A549 (cell line): ENCODE measurements around the gene CLCNKB. TPM values are rescaled to one million over a fixed set of nuclear protein-coding genes. Genes with fewer than 3 reads are reported as not detected.
A peak's percentile ranks its signal among the peaks of the same experiment; 100 is the strongest.

ENCODE experiments used
- ATAC-seq, 2 experiments: fragments of 200-7000 bp in 1 of 2; fragments of >200 bp in 1 of 2; cut with Nextera tagmentation in 1 of 2; cut with Tn5 transposase in 1 of 2; 3 replicates each; pipeline versions ENCODE4 v1.8.0 to v1.9.1; 2018 to 2020; ENCODE audit warnings: mild to moderate bottlenecking in 1 of 2, moderate library complexity in 1 of 2
- CTCF ChIA-PET: fragments of 300-600 bp; sonication (Branson Sonifier 250); formaldehyde crosslinking; extraction: SDS; loops from one replicate; lab custom pipeline; 2021; ENCODE audit warnings: antibody characterized with exemption, inconsistent platforms; lab: Yijun Ruan, JAX
- POLR2A ChIA-PET: fragments of 350-600 bp; formaldehyde crosslinking; extraction: SDS; loops from one replicate; lab custom pipeline; 2021; ENCODE audit warnings: antibody characterized with exemption, inconsistent platforms; lab: Yijun Ruan, JAX
- DNase-seq, 2 experiments: peaks; one replicate each; pipeline versions ENCODE4 v3.0.0 to v3.0.0-alpha.2; 2011 to 2016; ENCODE audit warnings: low read depth in 1 of 2, low spot score in 1 of 2
- FAIRE-seq: peaks from 2 replicates; lab custom pipeline; 2011; peaks lifted over from hg19 to GRCh38; lab: Jason Lieb, UNC
- H3K27ac ChIP-seq, 2 experiments: fragments of >200 bp; sonication (Bioruptor Twin); formaldehyde crosslinking; 3 replicates each; pipeline ENCODE4 v1.5.1; 2016 to 2017
- H3K4me1 ChIP-seq: fragments of >200 bp; sonication (Bioruptor Twin); formaldehyde crosslinking; 3 replicates; pipeline ENCODE4 v1.6.1; 2016
- H3K4me2 ChIP-seq: fragments of >200 bp; sonication (Bioruptor Twin); formaldehyde crosslinking; 3 replicates; pipeline ENCODE4 v1.6.1; 2016
- H3K4me3 ChIP-seq: fragments of >200 bp; sonication (Bioruptor Twin); formaldehyde crosslinking; 3 replicates; pipeline ENCODE4 v1.5.1; 2016
- H3K9me3 ChIP-seq: fragments of >200 bp; sonication (Bioruptor Twin); formaldehyde crosslinking; 3 replicates; pipeline ENCODE4 v1.6.1; 2016
- ESRRA ChIP-seq: fragments of 150-350 bp; IDR thresholded peaks from 2 replicates; pipeline ENCODE4 v1.6.1; 2014; ENCODE audit warnings: mild to moderate bottlenecking, low read length, borderline replicate concordance
- GATA3 ChIP-seq: IDR thresholded peaks from 2 replicates; pipeline ENCODE4 v1.6.1; 2012; ENCODE audit warnings: borderline replicate concordance
- HDAC2 ChIP-seq: fragments of 200-600 bp; sonication (generic); IDR thresholded peaks from 2 replicates; pipeline ENCODE4 v1.6.1; 2016
- HEYL ChIP-seq: fragments of 250-450 bp; sonication (Bioruptor Pico); IDR thresholded peaks from 2 replicates; pipeline ENCODE4 v1.8.0; 2021; ENCODE audit warnings: mild to moderate bottlenecking, moderate library complexity
- JUNB ChIP-seq: fragments of >200 bp; sonication (Bioruptor Twin); formaldehyde crosslinking; IDR thresholded peaks from 2 replicates; pipeline ENCODE4 v1.6.1; 2016
- KDM1A ChIP-seq: fragments of 200-600 bp; sonication (generic); IDR thresholded peaks from 2 replicates; pipeline ENCODE4 v1.6.1; 2016; ENCODE audit warnings: low read depth, mild to moderate bottlenecking
- NR3C1 ChIP-seq: fragments of >200 bp; sonication (Bioruptor Twin); formaldehyde crosslinking; IDR thresholded peaks from 3 replicates; pipeline ENCODE4 v1.6.1; 2017
- RAD21 ChIP-seq, 2 experiments: fragments of >200 bp in 1 of 2; sonication (Bioruptor Twin) in 1 of 2; formaldehyde crosslinking in 1 of 2; IDR thresholded peaks in 1 of 2; conservative IDR thresholded peaks in 1 of 2; 2 replicates in 1 of 2; 3 replicates in 1 of 2; pipeline ENCODE4 v1.6.1; 2012 to 2018; ENCODE audit warnings: inconsistent platforms in 1 of 2
- RFX5 ChIP-seq: fragments of 450-650 bp; IDR thresholded peaks from 2 replicates; pipeline ENCODE4 v1.7.1; 2014; ENCODE audit warnings: antibody characterized with exemption, mild to moderate bottlenecking, moderate library complexity
- SMC3 ChIP-seq: fragments of >200 bp; sonication (Bioruptor Twin); formaldehyde crosslinking; IDR thresholded peaks from 3 replicates; pipeline ENCODE4 v1.6.1; 2018; ENCODE audit warnings: inconsistent platforms
- ZC3H11A ChIP-seq: fragments of 450-650 bp; IDR thresholded peaks from 2 replicates; pipeline ENCODE4 v1.6.1; 2014; ENCODE audit warnings: antibody characterized with exemption, mild to moderate bottlenecking
- ZSCAN20 ChIP-seq: fragments of 250-450 bp; sonication (Bioruptor Pico); IDR thresholded peaks from 2 replicates; pipeline ENCODE4 v1.8.0; 2022; ENCODE audit warnings: mild to moderate bottlenecking, moderate library complexity
- WGBS: methylation state at CpG from one replicate; pipeline ENCODE4 v1.1.6; 2017; ENCODE audit errors: missing lambda C conversion rate; 5-methylcytosine and 5-hydroxymethylcytosine counted together
- polyA plus RNA-seq, 4 experiments: library from polyadenylated mRNA; depleted of rRNA in 3 of 4; stranded (reverse); fragments of >200 nt; fragmentation: RNase III in 1 of 4; extraction: RNeasy Plus Mini Kit Qiagen cat#74134 plus additional on column Dnase treatment in 1 of 4; gene quantifications; 2 replicates in 3 of 4; 3 replicates in 1 of 4; pipeline ENCODE4 v1.2.3, GENCODE V29; 2011 to 2017
- TF ChIP-seq, protein P1 (sequence below): fragments of 250-450 bp; sonication (Bioruptor Pico); IDR thresholded peaks from 2 replicates; pipeline ENCODE4 v1.5.0; 2021; ENCODE audit warnings: mild to moderate bottlenecking, moderate library complexity, borderline replicate concordance
- TF ChIP-seq, protein P2 (sequence below): IDR thresholded peaks from 2 replicates; pipeline ENCODE4 v1.6.1; 2012
- TF ChIP-seq, protein P3 (sequence below): fragments of >200 bp; sonication (Bioruptor Twin); formaldehyde crosslinking; IDR thresholded peaks from 3 replicates; pipeline ENCODE4 v1.5.1; 2016
- TF ChIP-seq, protein P4 (sequence below): fragments of 200-600 bp; sonication (generic); IDR thresholded peaks from 2 replicates; pipeline ENCODE4 v1.6.1; 2016; ENCODE audit warnings: antibody characterized with exemption, mild to moderate bottlenecking, moderate library complexity
- TF ChIP-seq, protein P5 (sequence below): fragments of 250-450 bp; sonication (Bioruptor Pico); IDR thresholded peaks from 2 replicates; pipeline ENCODE4 v1.5.0; 2020; ENCODE audit warnings: low read depth, mild to moderate bottlenecking, moderate library complexity

The CLCNKB gene
- polyA plus RNA-seq, 2 of the 4 experiments (the other 2 are of a cell fraction), result 0.08 to 0.14 TPM

DNA sequence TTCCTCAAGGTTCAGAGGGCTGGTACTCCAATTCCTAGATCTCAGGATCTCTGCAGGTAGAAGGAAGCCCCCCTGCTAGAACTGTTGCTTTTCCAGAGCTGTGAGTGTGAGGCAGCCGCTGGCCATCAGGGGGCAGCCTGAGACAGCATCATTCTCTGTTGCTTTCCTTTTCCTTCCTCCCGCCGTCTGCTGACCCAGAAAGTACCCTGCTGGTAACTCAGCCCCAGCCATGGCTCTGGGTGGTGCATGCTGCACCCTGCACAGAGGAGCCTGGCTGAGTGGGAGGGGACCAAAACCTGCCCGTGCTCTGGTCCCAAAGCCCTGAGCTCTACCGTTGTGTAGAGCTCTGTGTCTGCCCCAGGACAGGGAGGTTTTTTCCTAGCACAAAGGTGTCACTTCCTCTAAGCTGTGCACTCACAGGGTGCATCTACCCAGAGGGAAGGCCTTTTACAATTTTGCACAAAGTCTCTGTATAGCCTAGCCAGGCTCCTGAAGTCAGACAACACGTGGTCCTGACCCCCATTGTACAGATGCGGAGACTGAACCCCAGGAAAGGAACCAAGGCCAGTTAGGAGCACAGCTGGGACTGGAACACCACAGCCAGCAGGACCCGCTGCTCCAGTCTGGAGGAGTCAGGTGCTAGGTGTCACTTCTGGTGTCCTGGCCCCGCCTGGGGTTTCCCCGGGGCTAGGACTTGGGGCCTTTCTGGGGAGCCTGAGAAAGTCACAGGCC, 35.5 kb downstream of the CLCNKB start:
- 16% methylated on average over 5 of the region's 10 CpGs for WGBS
- Histone ChIP-seq H3K27ac (peak overlapping the region; percentile 74 to 86), H3K4me3 (no peak overlapping the region), H3K9me3 (no peaks in the 10 kb centered on the region), H3K4me1 (peaks cover 72% of the 10 kb centered on the region), H3K4me2 (peak overlapping the region; percentile 57)
- FAIRE-seq (no peak), ATAC-seq (peak; percentile 58 to 78), DNase-seq (peak; percentile 52 to 76)
- TF ChIP-seq, protein P1, sequence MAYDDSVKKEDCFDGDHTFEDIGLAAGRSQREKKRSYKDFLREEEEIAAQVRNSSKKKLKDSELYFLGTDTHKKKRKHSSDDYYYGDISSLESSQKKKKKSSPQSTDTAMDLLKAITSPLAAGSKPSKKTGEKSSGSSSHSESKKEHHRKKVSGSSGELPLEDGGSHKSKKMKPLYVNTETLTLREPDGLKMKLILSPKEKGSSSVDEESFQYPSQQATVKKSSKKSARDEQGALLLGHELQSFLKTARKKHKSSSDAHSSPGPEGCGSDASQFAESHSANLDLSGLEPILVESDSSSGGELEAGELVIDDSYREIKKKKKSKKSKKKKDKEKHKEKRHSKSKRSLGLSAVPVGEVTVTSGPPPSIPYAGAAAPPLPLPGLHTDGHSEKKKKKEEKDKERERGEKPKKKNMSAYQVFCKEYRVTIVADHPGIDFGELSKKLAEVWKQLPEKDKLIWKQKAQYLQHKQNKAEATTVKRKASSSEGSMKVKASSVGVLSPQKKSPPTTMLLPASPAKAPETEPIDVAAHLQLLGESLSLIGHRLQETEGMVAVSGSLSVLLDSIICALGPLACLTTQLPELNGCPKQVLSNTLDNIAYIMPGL (CRISPR knock-in tag), result no peak
- TF ChIP-seq SMC3, result peak; percentile 90
- TF ChIP-seq, protein P2, sequence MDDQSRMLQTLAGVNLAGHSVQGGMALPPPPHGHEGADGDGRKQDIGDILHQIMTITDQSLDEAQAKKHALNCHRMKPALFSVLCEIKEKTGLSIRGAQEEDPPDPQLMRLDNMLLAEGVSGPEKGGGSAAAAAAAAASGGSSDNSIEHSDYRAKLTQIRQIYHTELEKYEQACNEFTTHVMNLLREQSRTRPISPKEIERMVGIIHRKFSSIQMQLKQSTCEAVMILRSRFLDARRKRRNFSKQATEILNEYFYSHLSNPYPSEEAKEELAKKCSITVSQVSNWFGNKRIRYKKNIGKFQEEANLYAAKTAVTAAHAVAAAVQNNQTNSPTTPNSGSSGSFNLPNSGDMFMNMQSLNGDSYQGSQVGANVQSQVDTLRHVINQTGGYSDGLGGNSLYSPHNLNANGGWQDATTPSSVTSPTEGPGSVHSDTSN, result no peak
- TF ChIP-seq RAD21 (conservative IDR thresholded peaks at IDR 0.05 in 1 of 2, IDR thresholded peaks at IDR 0.05 in 1 of 2), result peak; percentile 91
- TF ChIP-seq, protein P3, sequence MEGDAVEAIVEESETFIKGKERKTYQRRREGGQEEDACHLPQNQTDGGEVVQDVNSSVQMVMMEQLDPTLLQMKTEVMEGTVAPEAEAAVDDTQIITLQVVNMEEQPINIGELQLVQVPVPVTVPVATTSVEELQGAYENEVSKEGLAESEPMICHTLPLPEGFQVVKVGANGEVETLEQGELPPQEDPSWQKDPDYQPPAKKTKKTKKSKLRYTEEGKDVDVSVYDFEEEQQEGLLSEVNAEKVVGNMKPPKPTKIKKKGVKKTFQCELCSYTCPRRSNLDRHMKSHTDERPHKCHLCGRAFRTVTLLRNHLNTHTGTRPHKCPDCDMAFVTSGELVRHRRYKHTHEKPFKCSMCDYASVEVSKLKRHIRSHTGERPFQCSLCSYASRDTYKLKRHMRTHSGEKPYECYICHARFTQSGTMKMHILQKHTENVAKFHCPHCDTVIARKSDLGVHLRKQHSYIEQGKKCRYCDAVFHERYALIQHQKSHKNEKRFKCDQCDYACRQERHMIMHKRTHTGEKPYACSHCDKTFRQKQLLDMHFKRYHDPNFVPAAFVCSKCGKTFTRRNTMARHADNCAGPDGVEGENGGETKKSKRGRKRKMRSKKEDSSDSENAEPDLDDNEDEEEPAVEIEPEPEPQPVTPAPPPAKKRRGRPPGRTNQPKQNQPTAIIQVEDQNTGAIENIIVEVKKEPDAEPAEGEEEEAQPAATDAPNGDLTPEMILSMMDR, result peak; percentile 76
- CTCF ChIA-PET, result interaction anchor here (0.6 to 12.5 kb wide), 51 partner anchors 9 to 287 kb away, joined by 3 to 318 read pairs (median 6); partner anchors contain the start of genes CPLANE2 and EPHA2
- POLR2A ChIA-PET, result interaction anchor here (0.8 to 1.3 kb wide), 4 partner anchors 60 to 109 kb away, joined by 3 to 7 read pairs (median 3); no protein-coding TSS in a partner anchor

DNA sequence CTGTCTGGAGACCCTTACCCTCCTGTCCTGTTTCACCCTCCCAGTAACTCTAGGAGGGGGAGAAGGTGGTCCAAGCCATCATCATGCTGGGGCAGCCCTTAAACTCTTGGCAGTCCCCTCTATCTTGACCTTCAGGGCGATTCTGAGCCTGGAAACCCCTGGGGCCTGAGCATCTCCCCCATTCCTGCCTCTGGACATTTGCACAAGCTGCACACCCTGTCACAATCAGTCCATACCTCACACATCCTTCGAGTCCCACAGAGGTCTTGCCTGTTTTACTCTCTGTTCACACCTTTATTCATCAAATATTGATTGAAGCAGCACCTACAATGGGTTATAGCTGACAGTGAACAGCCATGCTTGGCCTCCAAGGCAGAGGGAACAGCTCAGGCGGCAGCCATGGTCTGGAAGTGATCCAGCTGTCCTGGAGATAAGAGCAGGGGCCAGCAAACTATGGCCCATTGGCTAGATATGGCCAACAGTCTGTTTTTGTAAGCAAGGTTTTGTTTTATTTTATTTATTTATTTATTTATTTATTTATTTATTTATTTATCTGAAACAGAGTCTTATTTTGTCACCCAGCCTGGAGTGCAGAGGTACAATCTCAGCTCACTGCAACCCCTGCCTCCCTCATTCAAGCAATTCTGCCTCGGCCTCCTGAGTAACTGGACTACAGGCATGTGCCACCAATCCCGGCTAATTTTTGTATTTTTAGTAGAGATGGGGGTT, 37.0 kb downstream of the CLCNKB start:
- DNase-seq (no peak), ATAC-seq (no peak), FAIRE-seq (no peak)
- POLR2A ChIA-PET, result no interaction called here
- 67% methylated on average over 4 of the region's 5 CpGs for WGBS
- Histone ChIP-seq H3K27ac (peak overlapping the region; percentile 37 to 86; a peak in 4 of 6 replicates), H3K4me2 (no peak overlapping the region), H3K9me3 (no peaks in the 10 kb centered on the region), H3K4me3 (no peak overlapping the region)
- peak; percentile 76 for TF ChIP-seq ZC3H11A
- no peak for TF ChIP-seq SMC3
- TF ChIP-seq, all 56 proteins: peak for 1
- CTCF ChIA-PET, result interaction anchor here (0.8 to 12.5 kb wide), 15 partner anchors 12 to 163 kb away, joined by 3 to 318 read pairs (median 23); partner anchors contain the start of gene EPHA2
- peaks cover 60% of the 10 kb centered on the region for H3K4me1 ChIP-seq

DNA sequence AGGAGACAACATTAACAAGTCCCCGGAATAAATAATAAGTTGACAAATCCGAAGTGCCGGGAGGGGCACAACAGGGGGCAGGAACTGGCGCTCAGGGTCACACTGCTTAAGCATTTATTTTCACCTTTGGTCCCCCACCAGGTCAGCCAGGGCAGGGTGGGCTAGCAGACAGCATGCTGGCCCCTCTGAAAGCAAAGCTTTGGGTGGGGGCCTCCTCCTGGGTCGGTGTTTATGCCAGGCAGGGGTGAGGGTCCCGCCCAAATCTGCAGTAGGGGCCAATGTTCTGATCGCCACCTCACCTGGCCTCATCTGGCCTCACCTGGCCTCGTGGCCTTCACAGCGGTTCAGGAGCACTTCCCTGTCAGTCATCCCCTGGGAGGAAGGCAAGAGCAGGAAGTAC, 38.1 kb downstream of the CLCNKB start:
- H3K4me1 ChIP-seq, result peaks cover 49% of the 10 kb centered on the region
- TF ChIP-seq ZC3H11A, result no peak
- TF ChIP-seq ESRRA, result no peak
- TF ChIP-seq, protein P4, sequence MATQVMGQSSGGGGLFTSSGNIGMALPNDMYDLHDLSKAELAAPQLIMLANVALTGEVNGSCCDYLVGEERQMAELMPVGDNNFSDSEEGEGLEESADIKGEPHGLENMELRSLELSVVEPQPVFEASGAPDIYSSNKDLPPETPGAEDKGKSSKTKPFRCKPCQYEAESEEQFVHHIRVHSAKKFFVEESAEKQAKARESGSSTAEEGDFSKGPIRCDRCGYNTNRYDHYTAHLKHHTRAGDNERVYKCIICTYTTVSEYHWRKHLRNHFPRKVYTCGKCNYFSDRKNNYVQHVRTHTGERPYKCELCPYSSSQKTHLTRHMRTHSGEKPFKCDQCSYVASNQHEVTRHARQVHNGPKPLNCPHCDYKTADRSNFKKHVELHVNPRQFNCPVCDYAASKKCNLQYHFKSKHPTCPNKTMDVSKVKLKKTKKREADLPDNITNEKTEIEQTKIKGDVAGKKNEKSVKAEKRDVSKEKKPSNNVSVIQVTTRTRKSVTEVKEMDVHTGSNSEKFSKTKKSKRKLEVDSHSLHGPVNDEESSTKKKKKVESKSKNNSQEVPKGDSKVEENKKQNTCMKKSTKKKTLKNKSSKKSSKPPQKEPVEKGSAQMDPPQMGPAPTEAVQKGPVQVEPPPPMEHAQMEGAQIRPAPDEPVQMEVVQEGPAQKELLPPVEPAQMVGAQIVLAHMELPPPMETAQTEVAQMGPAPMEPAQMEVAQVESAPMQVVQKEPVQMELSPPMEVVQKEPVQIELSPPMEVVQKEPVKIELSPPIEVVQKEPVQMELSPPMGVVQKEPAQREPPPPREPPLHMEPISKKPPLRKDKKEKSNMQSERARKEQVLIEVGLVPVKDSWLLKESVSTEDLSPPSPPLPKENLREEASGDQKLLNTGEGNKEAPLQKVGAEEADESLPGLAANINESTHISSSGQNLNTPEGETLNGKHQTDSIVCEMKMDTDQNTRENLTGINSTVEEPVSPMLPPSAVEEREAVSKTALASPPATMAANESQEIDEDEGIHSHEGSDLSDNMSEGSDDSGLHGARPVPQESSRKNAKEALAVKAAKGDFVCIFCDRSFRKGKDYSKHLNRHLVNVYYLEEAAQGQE, result no peak
- no peak for TF ChIP-seq KDM1A
- TF ChIP-seq RFX5, result no peak
- TF ChIP-seq, protein P2, result no peak
- no peak for TF ChIP-seq HDAC2
- TF ChIP-seq NR3C1, result no peak
- no peak for TF ChIP-seq JUNB
- no peak for TF ChIP-seq ZSCAN20 (CRISPR knock-in tag)
- TF ChIP-seq, protein P5, sequence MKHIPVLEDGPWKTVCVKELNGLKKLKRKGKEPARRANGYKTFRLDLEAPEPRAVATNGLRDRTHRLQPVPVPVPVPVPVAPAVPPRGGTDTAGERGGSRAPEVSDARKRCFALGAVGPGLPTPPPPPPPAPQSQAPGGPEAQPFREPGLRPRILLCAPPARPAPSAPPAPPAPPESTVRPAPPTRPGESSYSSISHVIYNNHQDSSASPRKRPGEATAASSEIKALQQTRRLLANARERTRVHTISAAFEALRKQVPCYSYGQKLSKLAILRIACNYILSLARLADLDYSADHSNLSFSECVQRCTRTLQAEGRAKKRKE (CRISPR knock-in tag), result no peak
- no peak for TF ChIP-seq GATA3
- no peak for TF ChIP-seq HEYL (CRISPR knock-in tag)
- POLR2A ChIA-PET, result interaction anchor here (0.9 kb wide), 1 partner anchor 62 kb away, joined by 3 read pairs; no protein-coding TSS in a partner anchor
- no peak overlapping the region for H3K4me3 ChIP-seq
- FAIRE-seq, result no peak
- H3K27ac ChIP-seq, result peak overlapping the region; percentile 74 to 86; a peak in 5 of 6 replicates
- CTCF ChIA-PET, result interaction anchor here (0.6 to 12.5 kb wide), 38 partner anchors 8 to 282 kb away, joined by 3 to 318 read pairs (median 6); partner anchors contain the start of genes CPLANE2, EPHA2 and FAM131C
- DNase-seq, result no peak
- no peaks in the 10 kb centered on the region for H3K9me3 ChIP-seq
- WGBS, result 84% methylated on average over 7 of the region's 9 CpGs
- H3K4me2 ChIP-seq, result no peak overlapping the region
- no peak for ATAC-seq
